Natural killer cell (primary cell): Measurements from ENCODE around the gene DSCAML1. TPM values are rescaled to one million over a fixed set of nuclear protein-coding genes. Genes with fewer than 3 reads are reported as not detected.

Experiments
- ATAC-seq, 3 donors: fragments of 150-1000 bp in 2 of 3; fragments of 200-7000 bp in 1 of 3; cut with Tn5 transposase; 1 replicate in 1 of 3; 2 replicates in 2 of 3; pipeline ENCODE4 v1.10.0; 2021; ENCODE audit warnings: mild to moderate bottlenecking in 2 of 3, moderate library complexity in 2 of 3
- DNase-seq, 2 donors: peaks; one replicate each; pipeline versions ENCODE4 v3.0.0 to v3.0.0-alpha.2; 2013 to 2021; ENCODE audit warnings: mixed read lengths in 1 of 2
- H3K27ac ChIP-seq: one replicate; pipeline ENCODE4 v1.5.1; 2013; ENCODE audit warnings: mild to moderate bottlenecking, low read length
- H3K27me3 ChIP-seq: one replicate; pipeline ENCODE4 v1.6.1; 2013; ENCODE audit warnings: low read length; ENCODE audit not compliant: control insufficient read depth, insufficient read depth
- H3K36me3 ChIP-seq: one replicate; pipeline ENCODE4 v1.6.1; 2013; ENCODE audit warnings: low read length; ENCODE audit not compliant: control insufficient read depth, insufficient read depth
- H3K4me1 ChIP-seq: one replicate; pipeline ENCODE4 v1.6.1; 2013; ENCODE audit warnings: low read length; ENCODE audit not compliant: control insufficient read depth, insufficient read depth
- H3K4me3 ChIP-seq: one replicate; pipeline ENCODE4 v1.5.1; 2013; ENCODE audit warnings: low read length
- H3K9me3 ChIP-seq: one replicate; pipeline ENCODE4 v1.6.1; 2013; ENCODE audit warnings: low read length; ENCODE audit not compliant: control insufficient read depth, insufficient read depth
- H3K27ac Mint-ChIP-seq, 2 donors: one replicate each; pipeline ENCODE4 v1.8.0; 2022; ENCODE audit warnings: mild to moderate bottlenecking in 2 of 2, mixed read lengths in 2 of 2, moderate library complexity in 1 of 2
- H3K27me3 Mint-ChIP-seq, 2 donors: one replicate each; pipeline ENCODE4 v1.8.0; 2022; ENCODE audit warnings: low read depth in 2 of 2, mixed read lengths in 2 of 2
- H3K36me3 Mint-ChIP-seq: one replicate; pipeline ENCODE4 v1.8.0; 2022; ENCODE audit warnings: mixed read lengths
- H3K4me1 Mint-ChIP-seq, 2 donors: one replicate each; pipeline ENCODE4 v1.8.0; 2022; ENCODE audit warnings: mixed read lengths in 2 of 2
- H3K4me3 Mint-ChIP-seq: one replicate; pipeline ENCODE4 v1.8.0; 2022; ENCODE audit warnings: mild to moderate bottlenecking, moderate library complexity, mixed read lengths
- H3K9me3 Mint-ChIP-seq, 2 donors: one replicate each; pipeline ENCODE4 v1.8.0; 2022; ENCODE audit warnings: mixed read lengths in 2 of 2
- CTCF ChIP-seq: fragments of 200-600 bp; IDR thresholded peaks from one replicate; pipeline ENCODE4 v1.8.0; 2022; ENCODE audit warnings: antibody characterized with exemption
- WGBS: methylation state at CpG from one replicate; pipeline ENCODE4 v1.1.7; 2013; ENCODE audit warnings: missing lambda C conversion rate; ENCODE audit not compliant: insufficient coverage; 5-methylcytosine and 5-hydroxymethylcytosine counted together
- intact Hi-C: fragments of 100-400 bp; cut with micrococcal nuclease; formaldehyde crosslinking; loops from one replicate; pipeline ENCODE4 v1.14.2; 2022
- total RNA-seq, 4 donors: library from RNA; stranded (reverse); fragments of 120-200 nt in 1 of 4; gene quantifications; one replicate each; pipeline versions ENCODE4 v1.2.3 to v1.2.4, GENCODE V29; 2013 to 2022

Gene DSCAML1
- total RNA-seq, 3 donors from 2014 or later (not counting 1 experiment from before 2014, with no cell fraction given), result 0.66 TPM; not detected in 2

- 93% methylated on average over 12 of the region's 12 CpGs for WGBS
- ATAC-seq (no peak), DNase-seq (no peak)
- H3K9me3 ChIP-seq, result no peaks in the 10 kb centered on the region
- H3K27me3 Mint-ChIP-seq, result no peaks in the 10 kb centered on the region
- H3K4me1 ChIP-seq, result no peaks in the 10 kb centered on the region
- H3K9me3 Mint-ChIP-seq, result no peaks in the 10 kb centered on the region
- H3K27me3 ChIP-seq, result no peaks in the 10 kb centered on the region
- no peak overlapping the region for H3K4me3 ChIP-seq
- peaks cover 62% of the 10 kb centered on the region for H3K36me3 ChIP-seq
- H3K4me3 Mint-ChIP-seq, result no peak overlapping the region
- no peaks in the 10 kb centered on the region for H3K36me3 Mint-ChIP-seq
- no peak for TF ChIP-seq CTCF
- H3K27ac Mint-ChIP-seq, result no peak overlapping the region
- no peak overlapping the region for H3K27ac ChIP-seq
- intact Hi-C loops, result no loop called here
- H3K4me1 Mint-ChIP-seq, result no peaks in the 10 kb centered on the region
Observed at GRCh38 chr11:117392001-117392690, 404.9 kb downstream of the DSCAML1 start.

- no peak for DNase-seq
- no peaks in the 10 kb centered on the region for H3K9me3 ChIP-seq
- H3K4me3 ChIP-seq, result no peak overlapping the region
- Mint-ChIP-seq H3K27me3 (no peaks in the 10 kb centered on the region), H3K4me1 (no peaks in the 10 kb centered on the region), H3K4me3 (no peak overlapping the region), H3K36me3 (no peaks in the 10 kb centered on the region), H3K27ac (no peak overlapping the region), H3K9me3 (no peaks in the 10 kb centered on the region)
- no peak overlapping the region for H3K27ac ChIP-seq
- peaks cover 58% of the 10 kb centered on the region for H3K36me3 ChIP-seq
- H3K27me3 ChIP-seq, result no peaks in the 10 kb centered on the region
- ATAC-seq, result no peak
- 99% methylated on average over 8 of the region's 8 CpGs for WGBS
- TF ChIP-seq CTCF, result no peak
- no peaks in the 10 kb centered on the region for H3K4me1 ChIP-seq
- intact Hi-C loops, result no loop called here
Observed at GRCh38 chr11:117391181-117391580, 405.8 kb downstream of the DSCAML1 start.

GRCh38 chr11:117390743-117391142 is 406.3 kb downstream of the DSCAML1 start:
- no peak overlapping the region for H3K27ac Mint-ChIP-seq
- H3K4me1 ChIP-seq, result no peaks in the 10 kb centered on the region

More at GRCh38 chr11:117390743-117391142, 406.3 kb downstream of the DSCAML1 start:
- H3K36me3 ChIP-seq, result peaks cover 62% of the 10 kb centered on the region
- Mint-ChIP-seq H3K36me3 (no peaks in the 10 kb centered on the region), H3K4me1 (no peaks in the 10 kb centered on the region), H3K27me3 (no peaks in the 10 kb centered on the region), H3K4me3 (no peak overlapping the region), H3K9me3 (no peaks in the 10 kb centered on the region)
- no peak for DNase-seq
- no peaks in the 10 kb centered on the region for H3K9me3 ChIP-seq
- H3K27ac ChIP-seq, result no peak overlapping the region
- intact Hi-C loops, result no loop called here
- H3K27me3 ChIP-seq, result no peaks in the 10 kb centered on the region
- 95% methylated on average over 8 of the region's 8 CpGs for WGBS
- ATAC-seq, result no peak
- H3K4me3 ChIP-seq, result no peak overlapping the region
- no peak for TF ChIP-seq CTCF
